ENCODE measurements around the gene DCTD.

DCTD gene

DNA sequence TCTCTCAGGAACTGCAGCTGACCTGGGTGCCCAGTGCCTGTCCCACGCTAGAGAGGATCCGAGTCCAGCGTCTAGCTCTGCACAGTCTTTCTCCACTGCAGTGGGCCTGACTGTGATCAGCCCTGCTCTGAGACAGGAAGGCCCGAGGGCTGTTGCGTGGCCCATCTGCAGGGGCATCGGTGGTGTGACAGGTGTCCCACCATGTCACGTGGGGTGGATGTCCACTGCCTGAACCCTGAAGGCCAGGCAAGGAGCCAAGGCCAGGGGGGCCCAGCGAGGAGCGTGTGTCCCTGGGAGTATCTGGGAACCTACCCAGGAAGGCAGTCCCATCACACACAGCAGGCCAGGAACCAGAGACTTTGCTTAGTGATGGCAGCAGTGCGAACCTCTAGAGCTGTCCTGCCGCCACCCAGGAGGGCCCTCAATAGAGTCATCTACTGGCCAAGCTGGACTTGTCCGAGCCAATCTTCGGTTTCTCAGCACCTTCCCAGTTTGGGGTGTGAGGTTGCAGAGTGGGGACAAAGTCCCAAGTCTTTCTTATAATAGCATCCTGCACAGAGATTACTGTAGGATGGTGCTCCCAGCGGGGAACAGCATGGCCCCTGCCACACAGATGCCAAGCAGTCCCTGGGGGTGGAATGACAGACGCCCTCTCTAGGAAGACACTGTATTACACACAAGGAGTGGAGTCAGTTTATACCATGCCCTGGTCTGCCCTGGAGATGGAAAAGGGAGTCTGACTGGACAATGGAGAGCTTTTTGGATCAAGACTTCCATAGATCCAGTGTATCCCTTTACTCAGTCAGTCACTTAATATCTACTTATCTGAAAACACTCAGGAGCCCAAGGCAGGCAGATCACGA is 38.3 kb downstream of the DCTD start:
- intact Hi-C loops (cut with DNase I): no loop called here

DNA sequence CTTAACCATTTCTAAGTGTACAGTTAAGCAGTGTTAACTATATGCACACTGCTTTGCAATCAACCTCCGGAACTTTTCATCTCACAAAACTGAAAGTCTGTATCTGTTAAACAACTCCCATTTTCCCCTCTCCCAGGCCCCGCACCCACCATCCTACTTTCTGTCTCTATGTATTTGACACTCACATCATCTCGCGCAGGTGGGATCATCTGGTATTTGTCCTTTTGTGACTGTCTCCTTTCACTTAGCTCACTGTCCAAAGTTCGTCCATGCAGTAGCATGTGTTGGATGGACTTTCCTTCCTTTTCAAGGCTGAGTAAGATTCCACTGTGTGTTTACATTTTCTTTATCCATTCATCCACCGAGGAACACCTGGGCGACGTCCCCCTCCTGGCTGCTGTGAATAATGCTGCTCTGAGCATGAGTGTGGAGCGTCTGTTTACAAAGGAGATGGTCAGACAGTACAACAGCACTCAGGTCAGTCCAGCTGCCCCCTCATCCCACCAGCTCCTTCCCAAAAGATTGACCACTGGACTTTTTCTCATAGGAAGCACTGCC is 39.8 kb downstream of the DCTD start:
- intact Hi-C loops (cut with DNase I): no loop called here
- peak in 1 of 42 donors; percentile 5 for DNase-seq

More for the DNA sequence above, 38.3 kb downstream of the DCTD start:
- peak in 2 of 42 donors; percentile 5 to 33 for DNase-seq

DNA sequence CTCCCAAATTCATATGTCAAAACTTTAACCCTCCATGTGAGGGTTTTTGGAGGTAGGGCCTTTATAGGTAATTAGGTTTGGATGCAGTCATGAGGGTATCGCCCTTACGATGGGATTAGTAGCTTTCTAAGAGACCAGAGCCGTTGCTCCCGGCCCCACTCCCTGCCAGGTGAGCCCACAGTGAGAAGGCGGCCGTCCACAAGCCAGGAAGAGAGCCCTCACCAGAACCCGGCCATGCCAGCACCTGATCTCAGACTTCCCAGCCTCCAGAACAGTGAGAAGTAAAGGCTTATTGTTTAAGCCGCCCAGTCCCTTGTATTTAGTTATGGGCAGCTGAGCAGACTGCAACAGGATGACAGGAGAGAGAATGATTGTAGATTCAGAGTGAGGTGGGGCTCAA is 40.8 kb downstream of the DCTD start:
- intact Hi-C loops (cut with DNase I): no loop called here
- DNase-seq: peak in 1 of 42 donors; percentile 9

DNA sequence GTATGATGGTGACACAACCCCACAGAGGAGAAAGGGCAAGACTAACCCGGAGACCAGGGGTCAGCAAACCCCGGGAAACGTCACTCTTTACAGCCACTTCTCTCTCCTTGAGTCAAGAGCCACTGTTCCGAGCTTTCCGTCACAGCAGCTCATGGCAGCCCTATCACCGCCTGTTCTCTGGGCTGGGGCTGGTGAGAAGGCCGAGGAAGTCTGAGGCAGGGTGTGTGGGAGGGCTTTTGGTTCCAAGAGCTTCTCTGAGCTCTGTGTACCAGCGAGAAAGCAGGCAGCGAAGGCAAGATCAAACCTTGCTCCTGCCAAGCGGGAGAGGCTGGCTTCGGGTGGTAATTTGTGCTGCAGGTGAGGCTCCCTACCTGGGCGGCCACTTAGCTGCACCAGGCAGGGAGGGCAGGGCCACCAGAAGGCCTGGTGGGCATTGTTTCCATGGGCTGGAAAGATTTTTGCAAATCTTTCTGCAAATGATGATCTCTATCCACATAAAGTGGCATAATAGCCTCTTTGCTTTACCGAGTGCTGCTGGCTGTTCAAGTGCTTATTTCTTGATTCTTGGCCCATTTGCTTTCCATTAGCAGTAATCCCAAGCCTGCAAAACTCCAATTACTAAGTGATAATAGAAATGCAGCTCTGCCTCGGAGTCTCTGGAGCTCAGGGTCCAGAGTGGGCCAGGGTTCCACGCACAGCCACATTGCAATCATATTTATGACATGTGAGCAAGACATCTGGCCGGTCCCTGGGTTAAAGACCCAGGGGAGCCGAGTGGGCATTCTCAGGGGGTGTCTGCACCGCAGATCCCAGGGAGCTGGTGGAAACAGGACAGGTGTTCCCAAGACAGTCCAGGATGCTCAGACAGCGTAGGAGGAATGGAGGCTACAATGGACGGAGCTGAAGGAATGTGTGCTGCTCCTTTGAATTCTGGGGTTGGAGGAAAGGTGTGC is 41.5 kb downstream of the DCTD start:
- intact Hi-C loops (cut with DNase I): no loop called here
- peak in 1 of 42 donors; percentile 8 for DNase-seq

DNA sequence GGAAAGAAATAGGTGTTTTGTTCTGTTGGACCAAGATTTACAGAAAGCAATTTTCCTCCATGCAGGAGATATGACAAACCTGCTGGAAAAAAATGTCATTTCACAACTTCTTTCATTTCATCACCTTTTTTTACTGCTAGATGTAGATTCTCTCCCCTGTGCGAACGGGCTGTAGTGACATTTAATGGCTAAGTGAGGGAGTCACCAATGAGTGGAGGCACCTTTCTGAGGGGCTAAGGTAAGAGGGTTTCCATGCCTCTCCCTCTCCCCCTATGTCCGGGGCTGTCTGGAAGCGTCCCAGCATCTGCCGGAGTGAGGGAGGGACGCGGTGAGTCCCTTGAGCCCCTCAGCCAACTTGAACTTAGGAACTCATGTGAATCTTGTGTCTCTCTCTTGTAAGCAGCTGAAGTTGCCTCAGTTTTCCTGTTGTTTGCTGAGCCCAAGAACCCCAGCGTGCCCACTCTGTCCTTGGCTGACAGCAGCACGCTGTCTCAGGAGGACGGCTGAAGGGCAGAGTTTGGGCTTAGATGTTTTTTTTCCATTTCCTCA is 42.3 kb downstream of the DCTD start:
- intact Hi-C loops (cut with DNase I): no loop called here
- no peak for DNase-seq

DNA sequence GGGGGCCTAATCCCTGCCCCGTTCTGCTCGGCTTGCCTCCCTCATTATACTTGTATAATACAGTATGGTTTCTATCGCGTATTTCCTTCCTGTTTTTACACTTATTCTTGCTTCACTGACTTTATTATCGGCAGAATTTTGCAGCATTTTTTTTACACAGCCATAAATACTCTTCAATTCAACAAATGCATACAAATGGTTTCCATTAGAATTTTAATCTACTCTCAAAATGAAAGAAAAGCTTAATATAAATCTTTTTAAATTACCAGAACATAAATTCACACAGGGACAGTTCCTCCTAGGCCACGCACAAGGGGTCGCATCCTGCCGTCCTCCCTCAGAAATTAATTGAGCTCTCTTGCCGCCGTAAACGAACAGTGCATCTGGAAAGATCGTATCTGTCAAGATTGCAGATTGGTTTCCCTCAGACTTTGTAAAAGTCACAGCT is 42.9 kb downstream of the DCTD start:
- intact Hi-C loops (cut with DNase I): no loop called here
- DNase-seq: no peak

DNA sequence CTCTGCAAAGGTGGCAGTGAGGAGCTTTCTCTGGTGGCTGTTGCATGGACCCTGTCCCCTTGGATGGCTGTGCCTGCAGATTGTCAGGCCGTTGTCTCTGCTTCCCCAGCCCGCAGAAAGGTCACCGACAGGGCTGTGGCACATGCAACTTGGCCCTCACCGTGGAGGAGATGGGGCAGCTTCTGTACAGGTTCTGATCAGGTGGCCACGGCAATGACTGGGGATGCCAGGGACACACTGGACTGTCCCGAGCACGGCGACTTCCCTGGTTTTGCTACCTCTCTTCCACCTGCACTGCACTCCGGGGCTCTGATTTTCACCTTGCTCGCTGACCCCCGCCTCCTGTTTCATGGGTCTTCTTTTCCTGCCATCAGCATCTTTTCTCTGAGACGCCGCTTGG is 43.5 kb downstream of the DCTD start:
- DNase-seq: no peak
- intact Hi-C loops (cut with DNase I): no loop called here

DNA sequence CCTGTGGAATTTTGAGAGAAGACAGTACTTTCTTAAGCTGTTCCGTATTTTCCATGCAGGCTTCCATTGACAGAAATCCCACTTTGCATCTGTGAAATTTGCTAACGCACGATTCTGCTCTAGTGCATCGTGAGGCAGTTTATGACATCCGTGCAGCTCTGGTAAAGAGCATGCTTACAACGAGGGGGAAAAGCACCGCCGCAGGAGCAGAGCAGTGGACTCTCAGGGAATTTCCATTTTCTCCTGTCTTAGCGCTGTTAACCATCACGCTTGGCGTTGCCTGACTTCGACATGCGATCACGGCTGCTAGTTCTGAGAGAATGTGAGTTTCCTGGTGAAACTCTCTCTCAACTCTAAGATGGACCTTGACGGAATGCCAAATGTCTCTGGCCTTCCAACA is 43.9 kb downstream of the DCTD start:
- intact Hi-C loops (cut with DNase I): no loop called here
- no peak for DNase-seq

DNA sequence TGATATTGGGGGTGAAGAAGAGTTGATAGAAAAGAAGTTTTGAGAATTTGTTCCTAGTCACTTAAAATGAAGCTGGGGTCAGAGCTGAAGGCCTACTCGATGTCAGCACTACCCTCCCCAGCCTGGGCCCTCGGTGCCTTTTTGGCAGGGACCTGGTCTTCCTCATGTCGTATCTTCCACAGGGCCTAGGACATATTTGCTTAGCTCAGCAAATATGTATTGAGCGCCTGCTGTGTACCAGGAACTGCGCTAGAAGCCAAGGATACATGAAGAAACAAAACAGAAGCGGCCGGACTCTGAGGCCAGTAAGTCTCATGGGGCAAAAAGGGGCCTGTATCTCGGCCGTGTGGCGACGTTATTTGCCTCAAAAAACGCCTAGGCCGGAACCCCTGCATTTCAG is 44.3 kb downstream of the DCTD start:
- no peak for DNase-seq
- intact Hi-C loops (cut with DNase I): no loop called here

DNA sequence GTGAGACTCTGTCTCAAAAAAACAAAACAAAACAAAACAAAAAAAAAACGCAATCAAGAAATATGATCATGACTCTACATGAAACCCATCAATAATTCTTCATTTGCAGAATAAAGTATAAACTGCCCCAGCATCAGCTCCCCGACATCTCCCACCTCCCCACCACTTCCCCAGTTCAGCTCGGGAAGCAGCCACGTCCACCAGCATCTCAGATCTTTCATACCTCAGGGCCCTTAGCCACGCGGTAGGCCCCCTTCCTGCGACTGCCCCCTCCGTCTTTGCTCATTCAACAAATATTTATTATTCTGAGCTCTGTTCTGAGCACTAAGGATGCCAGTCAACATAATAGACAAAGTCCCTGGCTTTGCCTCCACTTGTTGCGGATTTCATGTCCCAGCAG is 45.6 kb downstream of the DCTD start:
- no peak for DNase-seq
- intact Hi-C loops (cut with DNase I): no loop called here

DNA sequence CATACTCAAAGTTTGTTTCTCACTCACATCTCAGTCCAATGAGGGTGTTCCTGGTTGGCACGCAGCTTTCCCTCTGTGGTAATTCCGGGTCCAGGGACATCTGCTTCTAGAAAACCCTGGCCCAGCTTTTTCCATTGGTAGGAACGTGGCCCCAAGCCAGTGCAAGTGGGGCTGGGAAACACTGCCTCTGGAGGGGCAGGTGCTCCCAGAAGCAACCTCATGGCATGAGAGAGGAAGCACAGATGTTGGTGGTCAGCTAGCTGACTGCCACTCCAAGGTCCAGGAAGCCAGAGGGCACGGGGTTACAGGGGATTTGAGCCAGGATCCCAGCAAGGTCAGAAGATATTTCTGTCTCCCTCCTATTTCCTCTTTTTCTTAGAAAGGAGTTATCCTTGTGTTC is 47.5 kb downstream of the DCTD start:
- intact Hi-C loops (cut with DNase I): no loop called here
- no peak for DNase-seq

DNA sequence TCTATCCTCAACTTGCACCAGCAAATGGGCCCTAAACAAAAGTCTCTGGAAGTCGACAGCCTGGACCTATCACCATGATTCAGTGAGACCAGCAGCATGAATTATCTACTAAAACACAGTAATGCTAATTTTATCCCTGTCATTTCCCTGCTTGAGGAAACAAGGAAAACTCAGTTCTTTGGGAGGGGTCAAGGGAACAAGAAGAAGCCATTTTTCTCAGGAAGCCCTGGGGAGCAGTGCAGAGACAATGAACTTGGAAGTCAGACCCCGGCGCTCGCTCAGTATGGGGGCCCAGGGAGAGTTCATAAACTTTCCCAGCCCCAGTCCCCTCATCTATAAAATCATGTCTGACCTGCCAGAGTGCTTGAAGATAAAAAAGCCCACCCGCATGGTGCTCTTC is 50.4 kb downstream of the DCTD start:
- intact Hi-C loops (cut with DNase I): no loop called here
- no peak for DNase-seq

DNA sequence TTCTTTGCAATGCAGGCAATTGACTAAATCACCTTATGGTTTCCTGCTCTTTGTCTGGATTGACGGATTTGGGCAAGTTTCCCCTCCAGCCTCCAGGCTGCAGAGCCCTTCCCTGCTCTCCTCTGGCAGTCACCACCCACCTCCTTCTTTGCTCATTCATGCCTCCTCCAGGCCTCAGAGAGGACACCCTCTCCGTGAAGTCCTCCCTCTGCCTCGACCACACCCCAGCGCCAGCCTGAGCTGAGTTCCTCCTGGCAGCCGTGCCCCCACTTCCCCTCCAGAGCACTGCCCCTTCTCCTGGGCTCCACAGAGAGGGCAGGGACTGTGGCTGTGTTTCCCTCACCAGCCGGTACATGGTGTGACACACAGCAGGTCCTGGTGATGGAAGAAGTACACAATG is 53.7 kb downstream of the DCTD start:
- intact Hi-C loops (cut with DNase I): no loop called here
- no peak for DNase-seq

DNA sequence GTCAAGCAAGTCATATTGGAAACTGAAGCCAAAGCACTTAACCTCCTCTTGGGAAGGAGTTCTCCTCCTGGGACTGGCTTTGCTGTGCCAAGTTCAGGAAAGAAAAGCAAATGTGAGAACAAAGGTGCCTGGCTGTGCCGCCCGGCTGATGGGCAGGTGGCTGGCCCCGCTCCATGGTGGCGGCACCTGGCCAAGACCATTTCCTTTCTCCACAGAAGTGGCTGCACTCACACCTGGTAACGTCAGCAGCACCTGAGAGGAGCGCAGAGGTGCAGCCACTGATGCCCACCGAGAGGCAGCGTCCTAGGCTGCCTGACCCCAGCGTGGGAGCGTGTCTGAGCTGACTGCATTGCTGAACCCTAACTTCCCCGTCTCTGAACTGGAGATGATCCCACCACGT is 54.3 kb downstream of the DCTD start:
- no peak for DNase-seq
- intact Hi-C loops (cut with DNase I): no loop called here

DNA sequence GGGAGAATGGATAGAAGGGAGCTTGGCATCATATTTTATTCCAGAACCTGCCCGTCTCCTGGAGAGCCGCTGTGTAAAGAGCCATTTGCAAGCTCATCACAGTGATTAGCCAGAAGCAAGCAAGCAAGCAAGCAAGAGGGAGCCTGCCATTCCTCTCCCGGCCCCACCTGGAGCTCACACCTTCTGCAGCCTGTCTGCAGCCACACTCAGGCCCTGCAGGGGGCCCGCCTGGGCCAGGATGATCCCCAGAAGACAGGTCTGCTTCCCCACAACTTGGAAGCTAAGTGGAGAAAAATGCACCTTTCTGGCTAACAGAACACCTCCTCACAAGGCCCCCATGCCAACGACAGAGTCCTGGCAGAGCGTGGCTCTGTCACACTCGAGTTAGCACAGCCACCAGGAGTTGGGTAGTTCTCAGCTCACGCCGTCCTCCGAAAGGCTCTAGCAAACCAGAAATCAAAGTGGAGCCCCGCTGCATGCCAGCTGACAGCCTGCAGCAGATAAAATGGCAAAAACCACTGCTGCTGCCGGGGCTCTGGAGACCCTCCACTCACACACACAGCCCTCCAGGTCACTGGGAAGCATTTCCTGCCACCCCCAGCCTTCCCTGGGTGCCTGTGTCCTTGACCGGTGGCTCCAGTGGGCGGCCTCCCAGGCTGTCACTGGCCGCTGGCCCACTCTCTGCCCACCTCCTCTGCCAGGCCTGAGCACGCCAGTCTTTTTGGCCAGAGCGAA is 54.9 kb downstream of the DCTD start:
- DNase-seq: no peak
- intact Hi-C loops (cut with DNase I): no loop called here

DNA sequence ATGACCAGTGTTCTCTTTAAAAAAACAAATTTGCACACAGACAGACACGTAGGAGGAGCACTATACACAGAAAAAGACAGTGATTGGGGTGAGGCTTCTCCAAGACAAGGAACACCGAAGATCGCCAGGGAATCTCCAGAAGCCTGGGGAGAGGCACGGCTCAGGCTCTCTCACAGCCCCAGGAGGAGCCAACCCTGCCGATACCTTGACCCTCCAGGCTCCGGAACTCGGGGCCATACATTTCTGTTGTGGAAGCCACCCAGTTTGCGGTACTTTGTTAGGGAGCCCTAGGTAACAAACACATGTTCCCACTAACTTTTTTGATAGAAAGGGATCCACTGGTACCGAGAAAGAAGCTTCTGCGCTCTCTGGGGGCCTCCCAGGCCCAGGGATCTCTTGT is 55.8 kb downstream of the DCTD start:
- no peak for DNase-seq

DNA sequence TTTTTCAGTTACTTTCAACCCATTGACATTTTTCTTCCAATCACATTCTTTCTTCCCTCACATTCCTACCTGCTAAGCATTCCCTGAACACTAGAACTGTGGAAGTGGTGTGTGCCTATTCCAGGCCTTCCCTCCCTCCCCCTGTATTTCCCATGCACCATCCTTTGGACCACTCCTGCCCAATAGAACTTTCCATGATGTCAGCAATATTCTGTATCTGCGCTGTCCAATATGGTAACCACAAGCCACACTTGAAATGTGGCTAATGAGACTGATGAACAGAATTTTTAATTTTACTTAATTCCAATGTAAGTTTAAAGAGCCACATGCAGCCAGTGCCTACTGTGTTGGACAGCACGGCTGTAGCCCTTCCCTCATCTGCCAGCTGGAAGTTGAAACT is 57.5 kb downstream of the DCTD start:
- DNase-seq: no peak
- intact Hi-C loops (cut with DNase I): no loop called here

More for the DNA sequence above, 55.8 kb downstream of the DCTD start:
- intact Hi-C loops (cut with DNase I): no loop called here

DNA sequence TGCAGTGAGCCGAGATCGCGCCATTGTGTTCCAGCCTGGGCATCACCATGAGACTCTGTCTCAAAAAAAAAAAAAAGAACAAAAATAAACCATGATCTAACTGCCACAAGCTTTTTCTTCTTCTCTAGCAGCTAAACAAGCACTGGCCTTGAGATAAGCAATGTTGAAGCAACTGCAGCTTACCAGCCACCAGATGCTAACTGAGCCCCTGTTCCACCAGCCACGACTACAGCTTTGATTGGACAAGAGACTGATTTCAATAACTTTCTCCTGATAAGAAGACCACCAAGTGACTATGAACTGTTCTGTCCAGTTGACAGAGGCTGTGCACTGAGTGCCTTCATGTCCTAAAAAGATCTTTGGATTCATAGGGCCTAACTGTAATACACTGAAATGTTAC is 58.5 kb downstream of the DCTD start:
- intact Hi-C loops (cut with DNase I): no loop called here
- DNase-seq: no peak

DNA sequence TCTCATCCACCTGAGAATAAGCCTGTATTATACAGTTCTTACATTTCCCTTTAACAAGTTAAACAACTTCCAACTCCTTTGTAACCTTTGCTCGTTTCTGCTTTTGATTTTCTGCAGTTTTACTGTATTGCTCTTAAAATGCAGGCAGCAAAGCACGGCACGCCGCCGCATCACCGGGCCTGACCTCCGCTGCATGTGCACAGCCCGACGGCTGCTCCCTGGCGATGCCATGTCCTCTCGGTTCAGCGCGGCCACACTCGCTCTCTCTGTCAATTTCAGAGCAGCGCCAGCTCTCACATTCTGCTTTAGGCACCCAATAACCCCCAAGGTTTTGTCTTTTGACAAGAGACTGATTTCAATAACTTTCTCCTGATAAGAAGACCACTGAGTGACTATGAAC is 60.3 kb downstream of the DCTD start:
- intact Hi-C loops (cut with DNase I): no loop called here
- DNase-seq: no peak
